Esophagus squamous epithelium (tissue), 4 donors: ENCODE measurements around the gene FOLR2.

Experiments
- POLR2A ChIP-seq, 4 donors: fragments of 450-650 bp; IDR thresholded peaks; one replicate each; pipeline ENCODE4 v1.6.1; 2017; ENCODE audit warnings: antibody characterized with exemption in 4 of 4, mild to moderate bottlenecking in 4 of 4, moderate library complexity in 3 of 4
- TF ChIP-seq, protein P1 (sequence below), 6 experiments: fragments of 450-650 bp in 4 of 6; fragments of 200-600 bp in 2 of 6; sonication (generic) in 2 of 6; IDR thresholded peaks; one replicate each; pipeline ENCODE4 v1.5.1; 2016 to 2019; ENCODE audit warnings: antibody characterized with exemption in 6 of 6, mild to moderate bottlenecking in 4 of 6, moderate library complexity in 4 of 6

DNA sequence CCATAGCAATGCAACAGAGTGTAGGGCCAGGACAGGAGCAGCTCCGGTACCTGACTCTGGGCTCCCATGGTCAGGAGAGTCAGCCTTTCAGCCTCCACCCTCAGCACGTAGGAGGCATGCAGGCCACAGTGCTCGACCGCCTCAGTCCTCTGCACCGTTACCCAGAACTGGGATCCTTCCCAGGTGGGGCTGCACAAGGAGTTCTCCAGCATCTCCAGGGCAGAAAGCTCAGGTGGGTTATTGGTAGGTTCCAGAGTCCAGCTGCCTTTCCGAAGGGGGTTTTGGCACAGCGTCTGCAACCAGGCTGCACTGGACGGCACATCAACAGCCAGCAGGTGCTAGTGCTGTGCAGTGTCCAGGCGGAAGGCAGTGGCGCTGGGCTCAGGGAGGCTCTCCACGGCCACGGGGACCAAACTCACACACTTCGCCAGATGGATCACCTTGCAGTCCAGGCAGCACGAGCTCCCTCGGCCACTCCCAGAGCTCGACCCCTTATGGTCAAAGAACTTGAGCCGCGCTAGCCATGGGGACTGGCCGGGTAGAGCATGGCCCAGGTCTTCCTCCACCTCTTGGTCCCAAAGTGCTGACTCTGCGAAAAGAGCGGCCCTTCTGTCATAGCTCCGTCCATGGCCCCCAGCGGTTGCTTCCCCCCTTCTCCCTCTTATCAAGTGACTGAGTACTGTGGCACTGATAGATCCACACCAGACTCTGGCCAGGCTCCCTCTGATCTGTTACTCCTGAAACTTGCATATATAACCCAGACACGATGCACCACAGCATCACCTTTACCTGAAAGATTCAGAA, 34.3 kb downstream of the FOLR2 start:
- TF ChIP-seq POLR2A (IDR thresholded peaks at IDR 0.05), result no peak
- TF ChIP-seq, protein P1, sequence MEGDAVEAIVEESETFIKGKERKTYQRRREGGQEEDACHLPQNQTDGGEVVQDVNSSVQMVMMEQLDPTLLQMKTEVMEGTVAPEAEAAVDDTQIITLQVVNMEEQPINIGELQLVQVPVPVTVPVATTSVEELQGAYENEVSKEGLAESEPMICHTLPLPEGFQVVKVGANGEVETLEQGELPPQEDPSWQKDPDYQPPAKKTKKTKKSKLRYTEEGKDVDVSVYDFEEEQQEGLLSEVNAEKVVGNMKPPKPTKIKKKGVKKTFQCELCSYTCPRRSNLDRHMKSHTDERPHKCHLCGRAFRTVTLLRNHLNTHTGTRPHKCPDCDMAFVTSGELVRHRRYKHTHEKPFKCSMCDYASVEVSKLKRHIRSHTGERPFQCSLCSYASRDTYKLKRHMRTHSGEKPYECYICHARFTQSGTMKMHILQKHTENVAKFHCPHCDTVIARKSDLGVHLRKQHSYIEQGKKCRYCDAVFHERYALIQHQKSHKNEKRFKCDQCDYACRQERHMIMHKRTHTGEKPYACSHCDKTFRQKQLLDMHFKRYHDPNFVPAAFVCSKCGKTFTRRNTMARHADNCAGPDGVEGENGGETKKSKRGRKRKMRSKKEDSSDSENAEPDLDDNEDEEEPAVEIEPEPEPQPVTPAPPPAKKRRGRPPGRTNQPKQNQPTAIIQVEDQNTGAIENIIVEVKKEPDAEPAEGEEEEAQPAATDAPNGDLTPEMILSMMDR (IDR thresholded peaks at IDR 0.05), result no peak
